ENCODE results near the gene SCAMP4.

DNA sequence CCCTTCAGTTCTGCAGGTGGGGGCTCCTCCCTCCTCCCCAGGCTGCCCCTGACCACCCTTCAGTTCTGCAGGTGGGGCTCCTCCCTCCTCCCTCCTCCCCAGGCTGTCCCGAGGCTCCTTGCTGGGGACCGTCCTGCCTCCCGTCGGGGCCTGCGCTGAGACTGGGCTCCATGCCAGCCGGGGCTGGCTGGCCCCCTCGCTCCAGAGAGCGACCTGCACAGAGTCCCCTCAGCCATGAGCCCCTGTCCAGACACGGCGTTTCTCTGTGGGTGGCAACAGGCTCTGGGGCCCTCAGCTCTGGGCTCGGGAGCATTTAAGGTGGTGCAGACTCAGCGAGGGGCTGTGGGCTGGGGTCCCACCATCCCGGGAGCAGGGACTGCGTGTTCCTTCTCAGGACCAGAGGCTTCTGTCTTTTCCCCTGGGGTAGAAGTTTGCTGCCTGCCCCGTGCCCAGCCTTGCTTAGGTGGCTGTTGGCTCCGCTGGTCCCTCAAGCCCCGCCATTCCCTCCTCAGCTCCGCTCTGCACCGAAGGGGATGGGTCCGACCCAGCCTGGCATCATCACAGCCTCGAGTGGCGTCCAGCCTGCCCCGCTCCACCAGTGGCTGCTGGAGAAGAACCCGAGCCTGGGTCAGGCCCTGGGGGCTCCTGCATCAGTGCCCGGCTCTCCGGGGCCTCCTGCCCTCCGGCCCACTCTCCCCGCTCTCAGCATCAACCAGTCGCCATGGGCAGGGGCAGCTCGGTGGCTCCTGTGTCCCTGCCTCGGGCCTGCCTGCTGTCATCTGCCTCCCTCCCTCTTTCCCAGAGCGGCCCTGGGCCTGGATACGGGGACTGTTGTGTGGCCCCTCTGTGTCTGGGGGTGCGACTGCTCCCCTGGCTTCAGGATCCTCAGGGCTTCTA lies 63.3 kb downstream of the SCAMP4 start:
- TF ChIP-seq POLR2A (IDR thresholded peaks at IDR 0.05) (no peak), EP300 (IDR thresholded peaks at IDR 0.05) (no peak)
